Neuronal stem cell (in vitro differentiated cells): Measurements from ENCODE around the gene SUGT1.

Experiments used
- DNase-seq: peaks from one replicate; pipeline ENCODE4 v3.0.0-alpha.2; 2013; ENCODE audit warnings: low spot score
- H2AFZ ChIP-seq: one replicate; pipeline ENCODE4 v1.6.1; 2013; ENCODE audit warnings: mild to moderate bottlenecking, low read length, inconsistent platforms
- H2AK5ac ChIP-seq: 2 replicates; pipeline ENCODE4 v1.6.1; 2013; ENCODE audit warnings: low read depth, mild to moderate bottlenecking, inconsistent platforms, low read length, moderate library complexity, mixed read lengths
- H2BK120ac ChIP-seq: 2 replicates; pipeline ENCODE4 v1.6.1; 2013; ENCODE audit warnings: low read depth, mild to moderate bottlenecking, inconsistent platforms, low read length, moderate library complexity, mixed read lengths
- H2BK12ac ChIP-seq: one replicate; pipeline ENCODE4 v1.6.1; 2013; ENCODE audit warnings: low read length, inconsistent platforms
- H2BK15ac ChIP-seq: 2 replicates; pipeline ENCODE4 v1.6.1; 2013; ENCODE audit warnings: mild to moderate bottlenecking, low read length, inconsistent platforms, mixed read lengths
- H2BK5ac ChIP-seq: one replicate; pipeline ENCODE4 v1.6.1; 2013; ENCODE audit warnings: inconsistent platforms, mild to moderate bottlenecking, low read length, moderate library complexity
- H3K14ac ChIP-seq: one replicate; pipeline ENCODE4 v1.6.1; 2013; ENCODE audit warnings: low read length, inconsistent platforms
- H3K18ac ChIP-seq: 2 replicates; pipeline ENCODE4 v1.6.1; 2013; ENCODE audit warnings: low read length, inconsistent platforms
- H3K23ac ChIP-seq: 2 replicates; pipeline ENCODE4 v1.6.1; 2013; ENCODE audit warnings: low read depth, mild to moderate bottlenecking, mixed read lengths, low read length, inconsistent platforms; ENCODE audit not compliant: poor library complexity
- H3K27ac ChIP-seq: replicated peaks from 3 replicates; pipeline ENCODE4 v1.5.1; 2013; ENCODE audit warnings: low read length, inconsistent platforms
- H3K27me3 ChIP-seq, 3 experiments: 2 replicates each; pipeline ENCODE4 v1.6.1; 2013; ENCODE audit warnings: low read length in 3 of 3, mild to moderate bottlenecking in 2 of 3, inconsistent platforms in 1 of 3, low read depth in 1 of 3, mixed read lengths in 1 of 3, moderate library complexity in 1 of 3; ENCODE audit not compliant: control insufficient read depth in 3 of 3, insufficient read depth in 3 of 3
- H3K36me3 ChIP-seq, 2 donors: replicated peaks in 1 of 2; 2 replicates each; pipeline ENCODE4 v1.6.1; 2013; ENCODE audit warnings: low read length in 2 of 2; ENCODE audit not compliant: control insufficient read depth in 2 of 2, insufficient read depth in 2 of 2
- H3K4ac ChIP-seq: 2 replicates; pipeline ENCODE4 v1.6.1; 2013; ENCODE audit warnings: inconsistent platforms, mild to moderate bottlenecking, low read length, moderate library complexity
- H3K4me1 ChIP-seq, 2 donors: 1 replicate in 1 of 2; 2 replicates in 1 of 2; pipeline ENCODE4 v1.6.1; 2013; ENCODE audit warnings: low read length in 2 of 2, low read depth in 1 of 2; ENCODE audit not compliant: control insufficient read depth in 2 of 2, insufficient read depth in 1 of 2
- H3K4me2 ChIP-seq: one replicate; pipeline ENCODE4 v1.6.1; 2013; ENCODE audit warnings: mild to moderate bottlenecking, low read length, inconsistent platforms; ENCODE audit not compliant: insufficient read depth, poor library complexity, severe bottlenecking
- H3K4me3 ChIP-seq, 2 donors: 2 replicates each; pipeline ENCODE4 v1.5.1; 2013; ENCODE audit warnings: low read length in 2 of 2, mild to moderate bottlenecking in 2 of 2, inconsistent platforms in 1 of 2, moderate library complexity in 1 of 2
- H3K79me1 ChIP-seq: one replicate; pipeline ENCODE4 v1.6.1; 2013; ENCODE audit warnings: low read depth, mild to moderate bottlenecking, inconsistent platforms, low read length, moderate library complexity
- H3K9ac ChIP-seq: one replicate; pipeline ENCODE4 v1.6.1; 2013; ENCODE audit warnings: mild to moderate bottlenecking, low read depth, low read length, inconsistent platforms; ENCODE audit not compliant: poor library complexity
- H3K9me3 ChIP-seq, 2 donors: replicated peaks in 1 of 2; 2 replicates each; pipeline versions ENCODE3 to v1.6.1; 2013; ENCODE audit warnings: low read length in 2 of 2, mild to moderate bottlenecking in 2 of 2, inconsistent platforms in 1 of 2, low read depth in 1 of 2, mixed read lengths in 1 of 2, moderate library complexity in 1 of 2; ENCODE audit not compliant: control insufficient read depth in 2 of 2, insufficient read depth in 1 of 2
- H4K8ac ChIP-seq: one replicate; pipeline ENCODE4 v1.6.1; 2013; ENCODE audit warnings: low read depth, mild to moderate bottlenecking, inconsistent platforms, low read length, moderate library complexity
- H4K91ac ChIP-seq: one replicate; pipeline ENCODE4 v1.6.1; 2013; ENCODE audit warnings: low read length, low read depth, mild to moderate bottlenecking, inconsistent platforms; ENCODE audit not compliant: poor library complexity
- WGBS, 2 donors: extraction: QIAGEN DNeasy Blood & Tissue Kit; methylation state at CpG; one replicate each; pipeline ENCODE4 v1.1.7; 2013; ENCODE audit warnings: missing lambda C conversion rate in 2 of 2, mixed read lengths in 1 of 2; ENCODE audit not compliant: insufficient read length in 2 of 2, insufficient replicate concordance in 1 of 2; ENCODE audit errors: extremely low coverage in 2 of 2; 5-methylcytosine and 5-hydroxymethylcytosine counted together

Gene SUGT1

GRCh38 chr13:52725302-52725701 is 72.7 kb downstream of the SUGT1 start:
- H3K23ac ChIP-seq: no peak overlapping the region
- peaks cover 2 to 3% of the 10 kb centered on the region in 2 donors for H3K4me1 ChIP-seq
- no peak overlapping the region for H3K9ac ChIP-seq
- H3K36me3 ChIP-seq: no peaks in the 10 kb centered on the region
- H2AFZ ChIP-seq: no peak overlapping the region
- H4K8ac ChIP-seq: no peak overlapping the region
- no peaks in the 10 kb centered on the region for H3K27me3 ChIP-seq
- no CpG with 5 or more reads among the region's 1 CpG for WGBS, 2 donors
- DNase-seq: no peak
- H4K91ac ChIP-seq: no peak overlapping the region
- H3K14ac ChIP-seq: no peak overlapping the region
- no peak overlapping the region for H2BK5ac ChIP-seq
- no peak overlapping the region for H2AK5ac ChIP-seq
- H3K4ac ChIP-seq: no peak overlapping the region
- H3K79me1 ChIP-seq: no peaks in the 10 kb centered on the region
- H3K18ac ChIP-seq: no peak overlapping the region
- no peak overlapping the region for H3K4me3 ChIP-seq
- H3K4me2 ChIP-seq: no peak overlapping the region
- H2BK120ac ChIP-seq: no peak overlapping the region
- H2BK15ac ChIP-seq: no peak overlapping the region
- peaks cover 1 to 4% of the 10 kb centered on the region in 2 donors for H3K9me3 ChIP-seq
- no peak overlapping the region for H2BK12ac ChIP-seq
- no peak overlapping the region for H3K27ac ChIP-seq

DNA sequence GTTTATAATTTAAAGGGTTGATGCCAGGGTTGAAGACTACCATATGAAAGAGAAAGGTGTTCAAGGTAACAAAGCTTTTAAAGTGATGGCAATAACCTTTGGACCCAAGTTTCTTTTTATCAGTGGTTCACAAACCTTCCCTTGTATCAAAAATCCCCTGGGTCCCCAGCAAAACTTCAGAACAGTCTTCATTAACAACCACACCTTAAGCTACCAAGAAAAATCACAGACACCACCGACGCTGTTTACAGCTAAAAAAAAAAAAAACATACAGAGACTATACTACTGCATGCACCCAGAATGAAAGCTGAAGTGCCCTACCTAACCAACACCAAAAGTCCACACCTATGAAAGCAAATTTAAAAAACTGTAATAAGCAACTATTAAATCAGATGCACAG is 73.6 kb downstream of the SUGT1 start:
- no peaks in the 10 kb centered on the region for H3K79me1 ChIP-seq
- no peak overlapping the region for H2BK120ac ChIP-seq
- WGBS, 2 donors: no CpG with 5 or more reads among the region's 2 CpGs

GRCh38 chr13:52734075-52734623 is 81.5 kb downstream of the SUGT1 start:
- Histone ChIP-seq H3K23ac (no peak overlapping the region), H3K18ac (no peak overlapping the region), H3K14ac (no peak overlapping the region), H2BK15ac (no peak overlapping the region), H3K4me2 (no peak overlapping the region), H3K27me3 (peaks cover 0 to 13% (median 3%) of the 10 kb centered on the region in 3 experiments), H3K4me1 (peaks cover 0 to 5% of the 10 kb centered on the region in 2 donors), H3K27ac (no peak overlapping the region), H2AK5ac (no peak overlapping the region), H2BK12ac (no peak overlapping the region), H2BK120ac (no peak overlapping the region), H3K36me3 (no peaks in the 10 kb centered on the region), H3K4ac (no peak overlapping the region), H4K8ac (no peak overlapping the region), H3K4me3 (no peak overlapping the region), H4K91ac (no peak overlapping the region), H2BK5ac (no peak overlapping the region), H3K79me1 (no peaks in the 10 kb centered on the region), H2AFZ (no peak overlapping the region), H3K9ac (no peak overlapping the region), H3K9me3 (no peaks in the 10 kb centered on the region)
- no peak for DNase-seq
- no CpG with 5 or more reads among the region's 4 CpGs for WGBS, 2 donors

More for the DNA sequence above, 73.6 kb downstream of the SUGT1 start:
- no peak overlapping the region for H3K23ac ChIP-seq
- H2AK5ac ChIP-seq: no peak overlapping the region
- no peak overlapping the region for H3K14ac ChIP-seq
- H2BK5ac ChIP-seq: no peak overlapping the region
- no peak overlapping the region for H3K27ac ChIP-seq
- H3K36me3 ChIP-seq: no peaks in the 10 kb centered on the region
- no peak overlapping the region for H3K4ac ChIP-seq
- H3K9ac ChIP-seq: no peak overlapping the region
- no peak overlapping the region for H2BK12ac ChIP-seq
- peaks cover 2 to 3% of the 10 kb centered on the region in 2 donors for H3K4me1 ChIP-seq
- H4K8ac ChIP-seq: no peak overlapping the region
- H2BK15ac ChIP-seq: no peak overlapping the region
- no peak overlapping the region for H3K18ac ChIP-seq
- no peak overlapping the region for H4K91ac ChIP-seq
- H2AFZ ChIP-seq: no peak overlapping the region
- no peaks in the 10 kb centered on the region for H3K27me3 ChIP-seq
- H3K4me3 ChIP-seq: no peak overlapping the region
- peaks cover 1 to 4% of the 10 kb centered on the region in 2 donors for H3K9me3 ChIP-seq
- H3K4me2 ChIP-seq: no peak overlapping the region
- no peak for DNase-seq

- H2AFZ ChIP-seq: no peak overlapping the region
- no CpG with 5 or more reads among the region's 2 CpGs for WGBS, 2 donors
Observed at GRCh38 chr13:52736891-52737290, 84.3 kb downstream of the SUGT1 start.

More at GRCh38 chr13:52736891-52737290, 84.3 kb downstream of the SUGT1 start:
- no peak overlapping the region for H3K14ac ChIP-seq
- H3K4me3 ChIP-seq: no peak overlapping the region
- no peak overlapping the region for H3K18ac ChIP-seq
- no peaks in the 10 kb centered on the region for H3K9me3 ChIP-seq
- no peak overlapping the region for H3K4ac ChIP-seq
- no peak overlapping the region for H3K27ac ChIP-seq
- no peak overlapping the region for H2BK15ac ChIP-seq
- H3K36me3 ChIP-seq: no peaks in the 10 kb centered on the region
- H4K8ac ChIP-seq: no peak overlapping the region
- H2AK5ac ChIP-seq: no peak overlapping the region
- no peak for DNase-seq
- H3K27me3 ChIP-seq: peaks cover 0 to 27% (median 8%) of the 10 kb centered on the region in 3 experiments
- peaks cover 5 to 12% of the 10 kb centered on the region in 2 donors for H3K4me1 ChIP-seq
- H2BK12ac ChIP-seq: no peak overlapping the region
- H3K23ac ChIP-seq: no peak overlapping the region
- H2BK120ac ChIP-seq: no peak overlapping the region
- H4K91ac ChIP-seq: no peak overlapping the region
- H3K79me1 ChIP-seq: no peaks in the 10 kb centered on the region
- no peak overlapping the region for H3K9ac ChIP-seq
- no peak overlapping the region for H3K4me2 ChIP-seq
- H2BK5ac ChIP-seq: no peak overlapping the region
